ENCODE measurements around the gene CCDC12.

CCDC12 gene

DNA sequence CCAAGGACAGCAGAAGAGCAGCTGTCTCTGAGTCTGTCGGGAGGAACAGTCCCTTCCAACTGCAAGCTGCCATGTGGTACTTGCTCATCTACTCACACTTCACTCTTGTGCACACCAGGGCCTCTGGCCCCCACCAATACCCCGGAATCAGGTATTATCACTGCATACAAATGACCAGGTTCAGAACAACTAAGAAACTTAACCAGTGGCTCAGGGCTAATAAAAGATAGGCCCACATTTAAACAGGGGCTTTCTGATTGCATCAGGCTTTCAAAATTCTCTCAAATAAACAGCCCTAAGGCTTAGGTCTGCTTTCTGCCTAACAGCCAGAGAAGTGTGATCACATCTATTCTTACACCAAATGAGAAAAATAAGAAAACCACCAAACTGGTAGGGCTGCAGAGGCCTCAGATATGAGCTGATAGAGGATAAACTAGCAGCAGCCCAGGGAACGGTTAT is 20.7 kb downstream of the CCDC12 start:
- H3K4me1 ChIP-seq (ENCODE audit: control insufficient read depth, insufficient read depth, low read length): peaks cover 13% of the 10 kb centered on the region
- H3K36me3 ChIP-seq (ENCODE audit: control insufficient read depth, insufficient read depth, low read length): no peaks in the 10 kb centered on the region
- no peak overlapping the region for H3K9ac ChIP-seq (ENCODE audit: low read depth, low read length)
- no peaks in the 10 kb centered on the region for H3K27me3 ChIP-seq (ENCODE audit: control insufficient read depth, insufficient read depth, low read length)
- no peak overlapping the region for H3K4me3 ChIP-seq (ENCODE audit: low read depth, low read length)
- H3K9me3 ChIP-seq (ENCODE audit: control insufficient read depth, insufficient read depth, low read length): no peaks in the 10 kb centered on the region

DNA sequence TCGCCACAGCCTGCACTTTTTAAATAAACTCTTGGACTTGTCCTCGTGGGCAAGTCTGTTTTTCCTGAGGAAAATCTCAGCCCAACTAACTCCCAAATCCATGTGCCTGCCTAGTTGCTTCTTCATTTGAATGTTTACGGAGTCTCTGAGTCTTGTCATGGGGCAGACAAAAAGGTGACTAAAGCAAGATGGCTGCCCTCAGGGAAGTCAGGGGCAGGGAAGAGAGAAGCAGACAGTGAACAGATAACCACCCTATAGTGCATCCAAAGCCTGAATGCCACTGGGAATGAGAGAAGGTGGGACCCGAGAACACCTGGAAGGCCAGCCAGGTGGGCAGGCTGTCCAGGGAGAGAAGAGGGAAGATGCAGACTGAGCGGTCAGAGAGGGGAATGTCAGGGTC is 21.4 kb downstream of the CCDC12 start:
- no peaks in the 10 kb centered on the region for H3K27me3 ChIP-seq (ENCODE audit: control insufficient read depth, insufficient read depth, low read length)
- peaks cover 10% of the 10 kb centered on the region for H3K4me1 ChIP-seq (ENCODE audit: control insufficient read depth, insufficient read depth, low read length)
- H3K9me3 ChIP-seq (ENCODE audit: control insufficient read depth, insufficient read depth, low read length): no peaks in the 10 kb centered on the region
- no peaks in the 10 kb centered on the region for H3K36me3 ChIP-seq (ENCODE audit: control insufficient read depth, insufficient read depth, low read length)
- H3K4me3 ChIP-seq (ENCODE audit: low read depth, low read length): no peak overlapping the region
- no peak overlapping the region for H3K9ac ChIP-seq (ENCODE audit: low read depth, low read length)

DNA sequence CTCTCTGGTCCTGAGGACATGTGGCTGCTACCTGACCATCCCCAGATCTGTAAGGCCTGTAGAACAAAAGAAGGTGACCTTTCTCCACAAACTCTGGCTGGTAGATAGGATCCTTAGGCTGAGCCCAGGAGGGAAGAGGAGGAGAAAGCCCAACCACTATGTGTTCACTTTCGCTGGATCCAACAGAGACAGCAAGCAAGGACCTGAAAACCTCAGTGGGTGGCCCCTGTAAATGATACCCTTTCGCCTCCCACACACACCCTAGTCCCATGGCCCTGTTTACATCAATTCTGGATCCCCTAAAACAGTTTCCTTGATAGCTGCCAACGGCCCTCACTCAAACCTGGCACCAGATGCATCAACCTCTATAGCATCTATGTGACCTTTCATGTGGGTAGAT is 22.4 kb downstream of the CCDC12 start:
- Histone ChIP-seq H3K36me3 (ENCODE audit: control insufficient read depth, insufficient read depth, low read length) (no peaks in the 10 kb centered on the region), H3K4me3 (ENCODE audit: low read depth, low read length) (no peak overlapping the region), H3K27me3 (ENCODE audit: control insufficient read depth, insufficient read depth, low read length) (no peaks in the 10 kb centered on the region), H3K9me3 (ENCODE audit: control insufficient read depth, insufficient read depth, low read length) (no peaks in the 10 kb centered on the region), H3K9ac (ENCODE audit: low read depth, low read length) (no peak overlapping the region), H3K4me1 (ENCODE audit: control insufficient read depth, insufficient read depth, low read length) (peaks cover 9% of the 10 kb centered on the region)

DNA sequence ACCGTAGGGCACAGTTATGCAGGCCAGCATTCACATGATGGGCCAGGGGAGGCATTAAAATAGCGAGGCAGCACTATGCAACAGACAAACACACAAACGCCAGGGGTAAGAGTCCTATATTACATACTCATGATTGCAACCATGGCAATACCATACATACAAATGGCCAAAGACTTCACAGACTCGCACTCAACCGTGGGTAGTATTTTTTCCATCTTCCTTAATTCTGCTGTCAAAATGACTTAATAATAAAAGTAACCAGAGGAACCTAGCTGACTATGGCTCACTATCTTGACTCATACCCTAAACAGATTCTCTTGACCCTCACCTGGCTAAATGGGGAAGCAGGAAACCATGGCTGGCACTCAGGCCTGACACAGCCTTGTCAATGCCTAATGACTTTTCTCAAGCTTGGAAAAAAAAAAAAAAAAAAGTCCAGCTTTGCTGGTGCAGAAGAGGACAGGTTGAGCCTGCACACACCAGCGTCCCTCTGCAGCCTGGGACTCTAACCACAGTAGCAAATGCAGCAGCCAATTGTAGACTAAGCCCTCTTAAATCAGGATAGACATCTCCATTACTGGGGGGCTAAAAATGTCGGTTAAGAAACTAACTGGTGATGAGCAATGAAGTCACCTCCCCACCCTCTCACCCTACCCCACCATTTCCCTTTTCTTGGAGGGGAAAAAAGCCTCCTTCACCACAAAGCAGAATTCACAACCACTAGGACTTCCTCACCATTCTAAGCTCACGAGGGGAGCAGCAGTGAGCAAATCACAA is 23.1 kb downstream of the CCDC12 start:
- Histone ChIP-seq H3K9me3 (ENCODE audit: control insufficient read depth, insufficient read depth, low read length) (no peaks in the 10 kb centered on the region), H3K4me1 (ENCODE audit: control insufficient read depth, insufficient read depth, low read length) (peaks cover 14% of the 10 kb centered on the region), H3K4me3 (ENCODE audit: low read depth, low read length) (no peak overlapping the region), H3K9ac (ENCODE audit: low read depth, low read length) (no peak overlapping the region), H3K27me3 (ENCODE audit: control insufficient read depth, insufficient read depth, low read length) (no peaks in the 10 kb centered on the region), H3K36me3 (ENCODE audit: control insufficient read depth, insufficient read depth, low read length) (no peaks in the 10 kb centered on the region)

DNA sequence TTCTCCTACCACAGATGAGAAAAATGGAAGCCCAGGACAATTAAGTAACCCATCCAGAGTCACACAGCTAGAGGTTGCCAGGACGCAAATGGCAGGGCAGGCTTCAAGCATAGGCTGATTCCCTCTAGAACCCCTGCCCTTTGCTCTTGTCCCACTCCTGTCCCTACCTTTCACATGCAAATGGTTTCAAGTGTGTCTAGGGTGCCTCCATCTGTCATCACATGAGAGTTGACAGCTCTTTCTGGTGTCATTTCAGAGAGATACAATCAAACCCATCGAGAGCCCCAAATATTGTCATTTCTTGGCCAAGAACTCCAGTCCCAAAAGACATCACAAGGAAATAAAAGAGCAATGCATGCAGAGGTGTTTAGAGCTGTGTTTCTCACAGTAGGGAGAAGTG is 23.7 kb downstream of the CCDC12 start:
- peaks cover 14% of the 10 kb centered on the region for H3K4me1 ChIP-seq (ENCODE audit: control insufficient read depth, insufficient read depth, low read length)
- H3K9ac ChIP-seq (ENCODE audit: low read depth, low read length): no peak overlapping the region
- no peaks in the 10 kb centered on the region for H3K27me3 ChIP-seq (ENCODE audit: control insufficient read depth, insufficient read depth, low read length)

DNA sequence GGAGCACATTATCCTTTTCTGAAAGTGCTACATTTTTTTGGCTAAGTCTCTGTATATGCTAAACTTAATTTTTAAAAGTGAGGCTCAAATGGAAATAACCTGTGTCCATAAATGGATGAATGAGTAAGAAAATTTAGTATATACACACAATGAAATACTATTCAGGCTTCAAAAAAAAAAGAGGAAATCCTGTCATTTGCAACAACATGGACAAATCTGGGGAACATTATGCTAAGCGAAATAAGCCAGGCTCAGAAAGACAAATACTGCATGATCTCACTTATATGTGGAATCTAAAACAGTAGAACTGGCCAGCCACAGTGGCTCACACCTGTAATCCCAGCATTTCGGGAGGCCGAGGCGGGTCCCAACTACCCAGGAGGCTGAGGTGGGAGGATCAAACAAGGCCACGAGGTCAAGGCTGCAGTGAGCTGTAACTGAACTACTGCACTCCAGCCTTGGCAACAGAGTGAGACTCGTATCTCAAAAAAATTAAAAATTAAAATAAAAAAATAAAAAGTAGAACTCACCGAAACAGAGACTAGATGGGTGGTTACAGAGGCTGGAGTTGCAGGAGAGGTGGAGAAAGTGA is 25.8 kb downstream of the CCDC12 start:
- Histone ChIP-seq H3K36me3 (ENCODE audit: control insufficient read depth, insufficient read depth, low read length) (peaks cover 9% of the 10 kb centered on the region), H3K27me3 (ENCODE audit: control insufficient read depth, insufficient read depth, low read length) (no peaks in the 10 kb centered on the region), H3K4me3 (ENCODE audit: low read depth, low read length) (no peak overlapping the region), H3K9ac (ENCODE audit: low read depth, low read length) (no peak overlapping the region), H3K9me3 (ENCODE audit: control insufficient read depth, insufficient read depth, low read length) (no peaks in the 10 kb centered on the region), H3K4me1 (ENCODE audit: control insufficient read depth, insufficient read depth, low read length) (peaks cover 14% of the 10 kb centered on the region)

More for the DNA sequence above, 23.7 kb downstream of the CCDC12 start:
- Histone ChIP-seq H3K9me3 (ENCODE audit: control insufficient read depth, insufficient read depth, low read length) (no peaks in the 10 kb centered on the region), H3K36me3 (ENCODE audit: control insufficient read depth, insufficient read depth, low read length) (peaks cover 4% of the 10 kb centered on the region), H3K4me3 (ENCODE audit: low read depth, low read length) (no peak overlapping the region)

DNA sequence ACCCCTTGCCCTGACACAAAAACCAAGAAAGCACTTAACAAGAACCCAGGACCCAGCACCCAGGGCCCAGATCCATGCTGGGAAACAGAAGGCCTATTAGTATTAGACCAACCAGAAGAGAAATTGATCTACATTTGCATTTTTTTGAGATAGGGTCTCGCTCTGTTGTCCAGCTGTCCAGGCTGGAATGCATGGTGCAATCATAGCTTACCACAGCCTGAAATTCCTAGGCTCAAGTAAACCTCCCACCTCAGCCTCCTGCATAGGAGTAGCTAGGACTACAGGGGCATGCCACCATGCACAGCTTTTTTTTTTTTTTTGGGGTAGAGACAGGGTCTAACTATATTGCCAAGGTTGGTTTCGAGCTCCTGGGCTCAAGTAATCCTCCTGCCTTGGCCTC is 26.4 kb downstream of the CCDC12 start:
- H3K4me1 ChIP-seq (ENCODE audit: control insufficient read depth, insufficient read depth, low read length): peaks cover 14% of the 10 kb centered on the region
- H3K9me3 ChIP-seq (ENCODE audit: control insufficient read depth, insufficient read depth, low read length): no peaks in the 10 kb centered on the region
- no peak overlapping the region for H3K9ac ChIP-seq (ENCODE audit: low read depth, low read length)
- no peak overlapping the region for H3K4me3 ChIP-seq (ENCODE audit: low read depth, low read length)
- no peaks in the 10 kb centered on the region for H3K27me3 ChIP-seq (ENCODE audit: control insufficient read depth, insufficient read depth, low read length)
- H3K36me3 ChIP-seq (ENCODE audit: control insufficient read depth, insufficient read depth, low read length): peaks cover 10% of the 10 kb centered on the region

DNA sequence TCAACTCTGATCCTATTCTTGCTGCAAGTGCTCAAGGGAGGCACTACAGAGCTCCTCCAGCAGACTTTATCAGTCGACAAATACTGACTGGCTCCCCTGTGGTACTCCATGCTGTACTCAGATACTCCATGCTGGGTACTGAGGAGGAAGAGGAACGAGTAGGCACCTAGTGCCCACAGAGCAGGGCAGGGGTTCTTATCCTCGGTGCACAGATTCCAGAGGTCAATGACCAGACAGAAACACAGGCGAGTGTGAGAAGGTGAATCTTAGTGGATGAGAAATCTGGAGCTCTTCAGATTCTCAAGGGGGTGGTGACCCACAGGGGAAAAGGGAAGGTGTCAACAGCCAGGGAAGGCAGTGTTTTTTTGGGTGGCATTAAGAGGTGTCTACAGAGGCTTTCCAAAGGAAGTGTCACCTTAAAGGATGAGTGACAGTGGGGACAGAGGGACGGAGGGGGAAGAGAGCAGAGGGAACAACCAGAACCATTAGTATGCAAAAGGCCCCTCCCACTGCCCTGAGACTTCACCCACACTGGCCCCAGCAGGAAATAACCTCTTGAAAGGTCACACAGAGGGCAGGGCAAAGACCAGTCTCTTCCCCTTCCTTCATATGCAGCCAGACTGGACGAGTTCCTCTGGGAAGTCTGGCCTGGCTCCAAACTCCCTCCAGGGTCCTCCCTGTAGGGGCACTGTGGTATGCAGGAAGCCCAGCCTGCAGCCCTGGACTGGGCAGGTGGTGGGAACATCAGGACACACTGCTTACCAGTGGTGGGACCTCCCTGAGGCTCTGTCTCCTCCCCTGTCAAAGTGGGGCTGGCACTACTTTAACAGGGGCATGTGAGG is 27.5 kb downstream of the CCDC12 start:
- H3K4me1 ChIP-seq (ENCODE audit: control insufficient read depth, insufficient read depth, low read length): peaks cover 16% of the 10 kb centered on the region
- H3K9ac ChIP-seq (ENCODE audit: low read depth, low read length): no peak overlapping the region

DNA sequence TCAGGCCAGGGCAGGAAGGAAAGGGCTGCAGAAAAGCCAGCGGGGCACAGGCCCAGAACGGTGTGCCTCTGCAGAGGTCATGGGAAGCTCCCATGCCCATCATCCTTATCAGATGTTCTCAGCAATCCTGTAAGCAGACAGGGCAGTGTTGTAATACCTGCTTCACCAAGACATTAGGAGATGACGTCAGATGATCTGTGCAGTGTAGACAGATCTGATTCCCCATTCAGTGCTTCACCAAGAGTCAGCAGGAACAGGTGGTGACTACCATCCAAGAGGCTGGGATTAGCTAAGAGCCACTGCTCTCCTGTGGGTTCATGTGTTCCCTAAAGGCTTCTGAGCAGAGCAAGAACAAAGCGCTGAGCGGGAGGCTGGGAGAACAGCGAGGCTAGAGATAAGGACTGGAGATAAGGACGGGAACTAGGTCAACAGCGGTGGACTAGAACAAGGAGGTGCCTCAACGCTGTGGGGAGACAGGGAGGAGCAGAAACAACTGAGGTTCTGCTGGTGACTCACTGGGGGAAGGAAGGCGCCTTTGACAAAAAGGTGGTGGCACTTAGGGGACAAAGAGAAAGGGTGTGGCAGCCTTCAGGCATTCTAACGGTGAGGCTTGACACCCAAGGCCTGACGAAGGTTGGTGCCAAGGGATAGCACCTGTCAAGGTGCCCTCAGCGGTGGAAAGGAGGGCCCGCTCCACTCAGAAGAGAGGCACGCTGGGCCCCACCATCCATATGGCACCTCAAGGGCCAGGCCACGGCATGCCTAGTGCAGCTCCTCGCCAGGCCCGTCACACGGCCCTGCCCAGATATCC is 28.4 kb downstream of the CCDC12 start:
- Histone ChIP-seq H3K36me3 (ENCODE audit: control insufficient read depth, insufficient read depth, low read length) (peaks cover 10% of the 10 kb centered on the region), H3K27me3 (ENCODE audit: control insufficient read depth, insufficient read depth, low read length) (no peaks in the 10 kb centered on the region), H3K4me3 (ENCODE audit: low read depth, low read length) (no peak overlapping the region), H3K4me1 (ENCODE audit: control insufficient read depth, insufficient read depth, low read length) (peaks cover 22% of the 10 kb centered on the region), H3K9ac (ENCODE audit: low read depth, low read length) (no peak overlapping the region), H3K9me3 (ENCODE audit: control insufficient read depth, insufficient read depth, low read length) (no peaks in the 10 kb centered on the region)

More for the DNA sequence above, 27.5 kb downstream of the CCDC12 start:
- H3K4me3 ChIP-seq (ENCODE audit: low read depth, low read length): no peak overlapping the region
- no peaks in the 10 kb centered on the region for H3K27me3 ChIP-seq (ENCODE audit: control insufficient read depth, insufficient read depth, low read length)
- H3K9me3 ChIP-seq (ENCODE audit: control insufficient read depth, insufficient read depth, low read length): no peaks in the 10 kb centered on the region
- H3K36me3 ChIP-seq (ENCODE audit: control insufficient read depth, insufficient read depth, low read length): peaks cover 10% of the 10 kb centered on the region

DNA sequence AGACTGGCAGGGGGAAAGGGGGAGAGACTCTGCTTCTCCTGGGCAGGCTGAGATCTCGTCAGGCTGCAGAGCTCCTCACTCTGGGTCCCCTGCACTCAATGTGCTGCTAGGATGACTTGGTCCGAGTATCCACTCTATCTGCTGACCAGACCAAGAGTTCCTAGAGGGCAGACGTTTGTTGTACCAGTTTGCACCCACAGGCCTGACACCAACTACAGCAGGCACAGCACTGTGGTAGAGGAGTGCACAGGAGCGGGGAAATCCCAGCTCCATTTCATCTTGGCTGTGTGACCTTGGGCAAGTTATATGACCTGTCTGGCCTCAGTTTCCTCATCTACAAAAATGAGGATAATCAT is 29.0 kb downstream of the CCDC12 start:
- no peaks in the 10 kb centered on the region for H3K27me3 ChIP-seq (ENCODE audit: control insufficient read depth, insufficient read depth, low read length)
- peaks cover 25% of the 10 kb centered on the region for H3K4me1 ChIP-seq (ENCODE audit: control insufficient read depth, insufficient read depth, low read length)
- H3K4me3 ChIP-seq (ENCODE audit: low read depth, low read length): no peak overlapping the region
- no peak overlapping the region for H3K9ac ChIP-seq (ENCODE audit: low read depth, low read length)
- no peaks in the 10 kb centered on the region for H3K9me3 ChIP-seq (ENCODE audit: control insufficient read depth, insufficient read depth, low read length)
- H3K36me3 ChIP-seq (ENCODE audit: control insufficient read depth, insufficient read depth, low read length): peaks cover 10% of the 10 kb centered on the region

DNA sequence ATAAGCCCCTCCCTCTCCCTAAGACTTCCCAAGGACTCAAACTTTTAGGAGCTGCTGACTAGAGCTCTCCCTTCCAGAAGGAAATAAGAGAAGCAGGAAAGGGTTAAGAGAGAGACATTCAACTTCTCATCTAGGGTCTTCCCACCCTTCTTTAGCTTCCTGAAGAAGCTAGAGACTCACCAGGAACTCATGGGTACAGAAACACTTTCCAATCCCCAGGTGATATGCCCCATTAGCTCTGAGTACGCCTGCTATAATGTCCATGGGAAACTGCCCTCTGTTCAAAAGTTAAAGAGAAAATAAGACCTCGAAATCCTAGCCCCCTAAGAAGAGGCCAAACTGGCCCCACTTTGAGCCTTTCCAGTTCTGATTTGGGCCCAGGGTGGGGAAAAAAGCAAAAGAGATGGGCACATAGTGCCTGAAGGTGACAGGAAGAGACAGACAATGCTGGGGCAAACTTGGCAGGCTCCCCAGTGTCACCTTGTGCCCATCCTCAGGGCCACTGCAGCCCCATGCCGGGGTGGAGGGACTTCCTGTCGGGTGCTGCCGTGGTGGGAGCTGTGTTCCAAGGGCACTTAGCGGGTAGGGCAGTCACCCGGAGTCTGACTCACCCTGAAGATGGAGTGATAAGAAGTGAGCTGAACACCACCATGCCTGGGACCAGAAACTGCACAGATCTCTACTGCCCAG is 29.5 kb downstream of the CCDC12 start:
- H3K9me3 ChIP-seq (ENCODE audit: control insufficient read depth, insufficient read depth, low read length): no peaks in the 10 kb centered on the region
- H3K36me3 ChIP-seq (ENCODE audit: control insufficient read depth, insufficient read depth, low read length): peaks cover 10% of the 10 kb centered on the region
- H3K9ac ChIP-seq (ENCODE audit: low read depth, low read length): no peak overlapping the region
- H3K4me1 ChIP-seq (ENCODE audit: control insufficient read depth, insufficient read depth, low read length): peaks cover 26% of the 10 kb centered on the region
- H3K27me3 ChIP-seq (ENCODE audit: control insufficient read depth, insufficient read depth, low read length): no peaks in the 10 kb centered on the region
- no peak overlapping the region for H3K4me3 ChIP-seq (ENCODE audit: low read depth, low read length)
